Measurements from ENCODE around the gene CACNA1B.

CACNA1B gene

DNA sequence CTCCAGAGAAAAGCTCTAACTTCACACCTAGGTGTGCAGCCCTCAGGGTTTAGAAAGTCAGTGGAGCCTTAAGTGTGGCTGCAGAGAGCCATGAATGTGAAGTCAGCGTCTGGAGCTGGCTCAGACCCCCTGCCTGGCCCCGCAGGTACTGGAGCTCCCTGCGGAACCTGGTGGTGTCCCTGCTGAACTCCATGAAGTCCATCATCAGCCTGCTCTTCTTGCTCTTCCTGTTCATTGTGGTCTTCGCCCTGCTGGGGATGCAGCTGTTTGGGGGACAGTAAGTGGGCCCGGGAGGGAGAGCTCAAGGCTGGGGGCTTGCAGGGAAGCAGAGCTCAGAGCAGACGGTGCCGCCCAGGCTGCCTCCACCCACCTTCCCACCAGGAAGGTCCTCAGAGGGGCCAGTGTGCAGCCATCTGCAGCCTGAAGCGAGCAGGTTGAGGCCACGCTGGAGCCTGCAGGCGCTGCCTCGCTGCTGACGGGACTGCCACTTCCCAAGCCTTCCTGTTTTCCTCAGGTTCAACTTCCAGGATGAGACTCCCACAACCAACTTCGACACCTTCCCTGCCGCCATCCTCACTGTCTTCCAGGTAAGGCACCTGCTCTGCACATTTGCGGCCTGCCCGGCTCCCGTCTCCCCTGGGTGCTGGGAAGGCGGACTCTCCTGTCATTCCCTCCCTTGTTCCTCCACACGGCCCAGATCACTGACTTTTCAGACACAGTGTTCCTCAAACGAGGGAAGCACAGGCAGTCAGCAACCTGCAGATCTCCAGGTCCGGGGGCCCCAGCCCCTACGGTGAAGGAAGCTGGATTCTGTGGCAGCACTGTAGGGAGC is 108.9 kb downstream of the CACNA1B start:
- no peak for DNase-seq (ENCODE audit: low read depth in 1 of 2, low spot score in 1 of 2)
- Histone ChIP-seq H3K4me3 (replicated peaks; ENCODE audit: insufficient read depth, low read length) (no peak overlapping the region), H3K27me3 (ENCODE audit: insufficient read depth, poor library complexity, severe bottlenecking) (no peaks in the 10 kb centered on the region), H3K27ac (replicated peaks) (no peak overlapping the region)
- TF ChIP-seq GABPA (IDR thresholded peaks at IDR 0.05; ENCODE audit: low read depth) = no peak
- no peak for TF ChIP-seq POLR2AphosphoS5 (IDR thresholded peaks at IDR 0.05; ENCODE audit: low read depth)
- TF ChIP-seq, protein P1, sequence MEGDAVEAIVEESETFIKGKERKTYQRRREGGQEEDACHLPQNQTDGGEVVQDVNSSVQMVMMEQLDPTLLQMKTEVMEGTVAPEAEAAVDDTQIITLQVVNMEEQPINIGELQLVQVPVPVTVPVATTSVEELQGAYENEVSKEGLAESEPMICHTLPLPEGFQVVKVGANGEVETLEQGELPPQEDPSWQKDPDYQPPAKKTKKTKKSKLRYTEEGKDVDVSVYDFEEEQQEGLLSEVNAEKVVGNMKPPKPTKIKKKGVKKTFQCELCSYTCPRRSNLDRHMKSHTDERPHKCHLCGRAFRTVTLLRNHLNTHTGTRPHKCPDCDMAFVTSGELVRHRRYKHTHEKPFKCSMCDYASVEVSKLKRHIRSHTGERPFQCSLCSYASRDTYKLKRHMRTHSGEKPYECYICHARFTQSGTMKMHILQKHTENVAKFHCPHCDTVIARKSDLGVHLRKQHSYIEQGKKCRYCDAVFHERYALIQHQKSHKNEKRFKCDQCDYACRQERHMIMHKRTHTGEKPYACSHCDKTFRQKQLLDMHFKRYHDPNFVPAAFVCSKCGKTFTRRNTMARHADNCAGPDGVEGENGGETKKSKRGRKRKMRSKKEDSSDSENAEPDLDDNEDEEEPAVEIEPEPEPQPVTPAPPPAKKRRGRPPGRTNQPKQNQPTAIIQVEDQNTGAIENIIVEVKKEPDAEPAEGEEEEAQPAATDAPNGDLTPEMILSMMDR (IDR thresholded peaks at IDR 0.05; ENCODE audit: insufficient read depth, low read length) = no peak
- TF ChIP-seq REST (IDR thresholded peaks at IDR 0.05; ENCODE audit: insufficient replicate concordance, low read depth) = no peak
- TF ChIP-seq SPI1 (IDR thresholded peaks at IDR 0.05; ENCODE audit: borderline replicate concordance, low read depth) = no peak

DNA sequence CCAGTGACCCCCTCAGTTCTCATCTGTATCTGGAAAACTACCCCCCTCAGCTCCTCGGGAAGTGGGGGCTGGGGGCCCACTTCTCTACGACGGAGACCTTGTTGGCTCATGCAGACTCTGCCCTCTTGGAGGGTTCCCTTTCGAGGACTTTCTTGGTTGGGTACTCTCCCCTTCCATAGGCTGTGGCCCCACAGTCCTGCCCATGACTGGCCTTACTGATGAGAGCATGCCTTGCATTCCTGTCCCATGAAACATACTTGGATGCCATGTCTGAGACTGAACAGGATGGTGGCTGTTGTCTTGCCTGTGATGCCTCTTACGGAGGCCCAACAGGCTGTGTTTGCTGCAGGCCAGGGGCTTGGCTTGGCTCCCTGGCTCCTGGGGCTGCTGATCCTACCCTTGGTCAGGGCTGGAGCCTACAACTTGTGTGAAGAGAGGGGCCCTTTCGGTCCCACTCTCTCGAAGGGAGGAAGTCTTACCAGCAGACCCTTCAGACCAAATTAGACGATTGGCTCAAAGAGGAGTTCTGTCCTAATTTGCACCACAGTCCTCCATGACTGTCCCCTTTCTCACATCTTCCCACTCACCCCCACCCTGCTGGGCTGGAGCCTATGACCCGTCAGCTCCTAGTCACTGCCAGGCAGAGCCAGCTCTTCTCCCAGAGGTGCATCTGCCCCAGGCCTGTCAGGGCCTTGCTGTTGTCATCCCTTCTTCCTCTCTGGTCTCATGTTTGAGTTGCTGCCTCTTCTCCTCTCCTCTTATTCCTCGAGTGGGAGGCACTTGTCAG is 109.9 kb downstream of the CACNA1B start:
- Histone ChIP-seq H3K27ac (replicated peaks) (no peak overlapping the region), H3K4me3 (replicated peaks; ENCODE audit: insufficient read depth, low read length) (no peak overlapping the region), H3K27me3 (ENCODE audit: insufficient read depth, poor library complexity, severe bottlenecking) (no peaks in the 10 kb centered on the region)
- no peak for DNase-seq (ENCODE audit: low read depth in 1 of 2, low spot score in 1 of 2)
- TF ChIP-seq REST (IDR thresholded peaks at IDR 0.05; ENCODE audit: insufficient replicate concordance, low read depth) (no peak), GABPA (IDR thresholded peaks at IDR 0.05; ENCODE audit: low read depth) (no peak), SPI1 (IDR thresholded peaks at IDR 0.05; ENCODE audit: borderline replicate concordance, low read depth) (no peak), POLR2AphosphoS5 (IDR thresholded peaks at IDR 0.05; ENCODE audit: low read depth) (no peak)
- TF ChIP-seq, protein P1 (IDR thresholded peaks at IDR 0.05; ENCODE audit: insufficient read depth, low read length) = no peak

DNA sequence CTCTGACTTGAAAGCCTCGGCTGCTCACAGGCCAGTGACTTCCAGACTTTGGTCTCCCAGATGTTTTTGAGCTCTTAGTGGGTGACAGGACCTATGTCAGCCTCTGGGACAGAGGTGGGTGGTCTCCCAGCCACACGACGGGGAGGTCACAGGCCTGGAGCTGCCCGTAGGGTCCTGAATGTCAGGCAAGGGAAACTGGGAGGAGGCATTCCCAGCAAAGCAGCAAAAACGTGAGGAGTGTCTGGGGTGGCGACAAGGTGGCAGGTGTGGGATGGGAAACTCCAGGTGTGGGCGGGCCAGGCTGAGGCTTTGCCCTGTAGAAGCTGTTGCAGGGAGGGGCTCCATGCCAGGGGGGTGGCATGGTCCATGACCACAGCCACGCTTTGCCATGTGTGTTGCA is 110.5 kb downstream of the CACNA1B start:
- DNase-seq (ENCODE audit: low read depth in 1 of 2, low spot score in 1 of 2) = no peak
- TF ChIP-seq GABPA (IDR thresholded peaks at IDR 0.05; ENCODE audit: low read depth) (no peak), POLR2AphosphoS5 (IDR thresholded peaks at IDR 0.05; ENCODE audit: low read depth) (no peak), REST (IDR thresholded peaks at IDR 0.05; ENCODE audit: insufficient replicate concordance, low read depth) (no peak), SPI1 (IDR thresholded peaks at IDR 0.05; ENCODE audit: borderline replicate concordance, low read depth) (no peak)
- TF ChIP-seq, protein P1 (IDR thresholded peaks at IDR 0.05; ENCODE audit: insufficient read depth, low read length) = no peak
- no peak overlapping the region for H3K27ac ChIP-seq (replicated peaks)
- H3K4me3 ChIP-seq (replicated peaks; ENCODE audit: insufficient read depth, low read length) = no peak overlapping the region
- no peaks in the 10 kb centered on the region for H3K27me3 ChIP-seq (ENCODE audit: insufficient read depth, poor library complexity, severe bottlenecking)
